ENCODE data around the gene BTD. TPM values are rescaled to one million over a fixed set of nuclear protein-coding genes. Genes with fewer than 3 reads are reported as not detected.

The BTD gene
- total and polyA plus RNA-seq, 2 experiments from 2014 or later, result 17.8 to 20.0 TPM

GRCh38 chr3:15651396-15651795 is 49.9 kb downstream of the BTD start (continued):
- TF ChIP-seq ZNF331 (CRISPR knock-in tag; IDR thresholded peaks at IDR 0.05; ENCODE audit: low read depth) (no peak), STAT1 (IDR thresholded peaks at IDR 0.05; ENCODE audit: unreplicated experiment) (no peak), POLR2AphosphoS5 (IDR thresholded peaks at IDR 0.05; ENCODE audit: low read depth) (no peak), EZH2 (IDR thresholded peaks at IDR 0.05; ENCODE audit: low read depth, unreplicated experiment) (no peak), JUNB (IDR thresholded peaks at IDR 0.05; ENCODE audit: unreplicated experiment) (no peak), CREB1 (CRISPR knock-in tag; IDR thresholded peaks at IDR 0.05; ENCODE audit: low read depth) (no peak), CTCF (conservative IDR thresholded peaks at IDR 0.05; ENCODE audit: low read depth in 2 of 2) (no peak)
- TF ChIP-seq, protein P1, sequence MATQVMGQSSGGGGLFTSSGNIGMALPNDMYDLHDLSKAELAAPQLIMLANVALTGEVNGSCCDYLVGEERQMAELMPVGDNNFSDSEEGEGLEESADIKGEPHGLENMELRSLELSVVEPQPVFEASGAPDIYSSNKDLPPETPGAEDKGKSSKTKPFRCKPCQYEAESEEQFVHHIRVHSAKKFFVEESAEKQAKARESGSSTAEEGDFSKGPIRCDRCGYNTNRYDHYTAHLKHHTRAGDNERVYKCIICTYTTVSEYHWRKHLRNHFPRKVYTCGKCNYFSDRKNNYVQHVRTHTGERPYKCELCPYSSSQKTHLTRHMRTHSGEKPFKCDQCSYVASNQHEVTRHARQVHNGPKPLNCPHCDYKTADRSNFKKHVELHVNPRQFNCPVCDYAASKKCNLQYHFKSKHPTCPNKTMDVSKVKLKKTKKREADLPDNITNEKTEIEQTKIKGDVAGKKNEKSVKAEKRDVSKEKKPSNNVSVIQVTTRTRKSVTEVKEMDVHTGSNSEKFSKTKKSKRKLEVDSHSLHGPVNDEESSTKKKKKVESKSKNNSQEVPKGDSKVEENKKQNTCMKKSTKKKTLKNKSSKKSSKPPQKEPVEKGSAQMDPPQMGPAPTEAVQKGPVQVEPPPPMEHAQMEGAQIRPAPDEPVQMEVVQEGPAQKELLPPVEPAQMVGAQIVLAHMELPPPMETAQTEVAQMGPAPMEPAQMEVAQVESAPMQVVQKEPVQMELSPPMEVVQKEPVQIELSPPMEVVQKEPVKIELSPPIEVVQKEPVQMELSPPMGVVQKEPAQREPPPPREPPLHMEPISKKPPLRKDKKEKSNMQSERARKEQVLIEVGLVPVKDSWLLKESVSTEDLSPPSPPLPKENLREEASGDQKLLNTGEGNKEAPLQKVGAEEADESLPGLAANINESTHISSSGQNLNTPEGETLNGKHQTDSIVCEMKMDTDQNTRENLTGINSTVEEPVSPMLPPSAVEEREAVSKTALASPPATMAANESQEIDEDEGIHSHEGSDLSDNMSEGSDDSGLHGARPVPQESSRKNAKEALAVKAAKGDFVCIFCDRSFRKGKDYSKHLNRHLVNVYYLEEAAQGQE (IDR thresholded peaks at IDR 0.05; ENCODE audit: unreplicated experiment), result no peak
- TF ChIP-seq, protein P2, sequence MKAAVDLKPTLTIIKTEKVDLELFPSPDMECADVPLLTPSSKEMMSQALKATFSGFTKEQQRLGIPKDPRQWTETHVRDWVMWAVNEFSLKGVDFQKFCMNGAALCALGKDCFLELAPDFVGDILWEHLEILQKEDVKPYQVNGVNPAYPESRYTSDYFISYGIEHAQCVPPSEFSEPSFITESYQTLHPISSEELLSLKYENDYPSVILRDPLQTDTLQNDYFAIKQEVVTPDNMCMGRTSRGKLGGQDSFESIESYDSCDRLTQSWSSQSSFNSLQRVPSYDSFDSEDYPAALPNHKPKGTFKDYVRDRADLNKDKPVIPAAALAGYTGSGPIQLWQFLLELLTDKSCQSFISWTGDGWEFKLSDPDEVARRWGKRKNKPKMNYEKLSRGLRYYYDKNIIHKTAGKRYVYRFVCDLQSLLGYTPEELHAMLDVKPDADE (IDR thresholded peaks at IDR 0.05), result no peak

DNA sequence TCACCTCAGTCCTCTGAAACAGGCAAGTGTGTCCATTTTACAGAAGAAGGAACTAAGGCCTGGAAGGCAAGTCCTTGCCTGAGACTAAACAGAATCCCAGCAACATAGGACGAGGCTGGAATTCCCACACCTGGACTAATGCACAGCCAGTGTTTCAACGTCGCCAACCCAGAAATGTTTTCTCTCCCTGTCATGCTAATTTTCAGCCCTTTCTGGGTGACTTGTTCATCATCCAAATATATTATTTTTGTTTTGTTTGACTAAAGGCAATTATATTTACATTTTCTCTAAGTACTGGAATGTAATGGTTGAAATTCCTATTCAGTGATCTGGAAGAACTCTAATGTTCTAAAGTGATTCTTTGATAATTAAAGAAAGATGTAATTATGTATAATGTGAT is 51.8 kb downstream of the BTD start:
- H3F3A ChIP-seq (replicated peaks; ENCODE audit: low read depth), result 0 out of 2 replicates have a peak, but pooled peaks cover 2% of the 10 kb centered on the region
- Mint-ChIP-seq H3K36me3 (ENCODE audit: low read depth) (peaks cover 13% of the 10 kb centered on the region), H3K4me3 (no peak overlapping the region), H3K4me1 (peaks cover 5% of the 10 kb centered on the region; the same call in 1 of the 3 replicates), H3K27me3 (ENCODE audit: insufficient read depth, low read depth, poor library complexity) (peaks cover 2% of the 10 kb centered on the region), H3K9me3 (peaks cover 33% of the 10 kb centered on the region), H3K27ac (no peak overlapping the region)
- H3K27ac ChIP-seq (ENCODE audit: low read depth), result no peak overlapping the region
- peaks cover 5% of the 10 kb centered on the region; the same call in 1 of the 2 replicates for H3K36me3 ChIP-seq (ENCODE audit: insufficient read depth)
- peaks cover 6% of the 10 kb centered on the region; the same call in 1 of the 2 replicates for H3K9me2 ChIP-seq (ENCODE audit: insufficient read depth)
- no peak overlapping the region for H3K4me2 ChIP-seq
- DNase-seq (ENCODE audit: low spot score) (no peak), ATAC-seq (no peak)
- H3K4me3 ChIP-seq, result no peak overlapping the region
- no peaks in the 10 kb centered on the region for H3K4me1 ChIP-seq (ENCODE audit: insufficient read depth)
- H4K20me1 ChIP-seq (replicated peaks; ENCODE audit: insufficient read depth), result no peaks in the 10 kb centered on the region
- no peaks in the 10 kb centered on the region for H3K79me2 ChIP-seq (replicated peaks; ENCODE audit: insufficient read depth)
- H3K27me3 ChIP-seq (ENCODE audit: insufficient read depth), result no peaks in the 10 kb centered on the region
- H2AFZ ChIP-seq, result no peak overlapping the region
- TF ChIP-seq, protein P1 (IDR thresholded peaks at IDR 0.05; ENCODE audit: unreplicated experiment), result no peak
- TF ChIP-seq, protein P2 (IDR thresholded peaks at IDR 0.05), result no peak
- no peak for TF ChIP-seq ZNF331 (CRISPR knock-in tag; IDR thresholded peaks at IDR 0.05; ENCODE audit: low read depth)
